ENCODE measurements around the gene EAF2. TPM values are rescaled to one million over a fixed set of nuclear protein-coding genes. Genes with fewer than 3 reads are reported as not detected.

EAF2 gene
- total and polyA plus RNA-seq, 2 of the 13 experiments (the other 11 are each of a cell fraction or from before 2014, with no cell fraction given): 4.0 to 14.6 TPM

GRCh38 chr3:121895736-121896135, 60.7 kb downstream of the EAF2 start:
- DNase-seq (ENCODE audit: low spot score): no peak
- Histone ChIP-seq H3K4me3 (replicated peaks in 1 of 3; ENCODE audit: insufficient read depth in 1 of 3, low read depth in 2 of 3, low read length in 3 of 3) (no peak overlapping the region), H2AFZ (ENCODE audit: low read length) (no peak overlapping the region), H3K27me3 (ENCODE audit: control insufficient read depth in 1 of 2, insufficient read depth in 2 of 2, low read length in 2 of 2) (no peaks in the 10 kb centered on the region), H3K4me2 (ENCODE audit: low read depth, low read length) (no peak overlapping the region), H3K9me3 (ENCODE audit: low read length) (no peaks in the 10 kb centered on the region), H3K79me2 (ENCODE audit: insufficient read depth, low read length) (no peaks in the 10 kb centered on the region), H3K4me1 (ENCODE audit: insufficient read depth, low read length) (no peaks in the 10 kb centered on the region), H3K27ac (ENCODE audit: extremely low read length, insufficient read depth, low read length) (no peak overlapping the region), H3K36me3 (replicated peaks in 1 of 2; ENCODE audit: control insufficient read depth in 1 of 2, insufficient read depth in 2 of 2, low read length in 2 of 2) (no peaks in the 10 kb centered on the region), H4K20me1 (ENCODE audit: insufficient read depth, low read length) (no peaks in the 10 kb centered on the region), H3K9ac (ENCODE audit: insufficient read depth, low read depth, low read length) (no peak overlapping the region)
- intact Hi-C loops (cut with micrococcal nuclease; ENCODE audit: unreplicated experiment) (no loop called here), in situ Hi-C loops (cut with HindIII; ENCODE audit: extremely low pct_ligation_motif_present, low pct_unique_long_range_greater_than_20kb) (no loop called here)
- ATAC-seq: no peak
- no peak for FAIRE-seq
- ChIA-PET POLR2A (no interaction called here), CTCF (ENCODE audit: low intra/inter-chr PET ratio, low total read pairs) (no interaction called here)
- no TSS peak for BruUV-seq (replicated peaks)
- TF ChIP-seq ZBTB49 (CRISPR knock-in tag; IDR thresholded peaks at IDR 0.05; ENCODE audit: borderline replicate concordance) (no peak), JUND (CRISPR knock-in tag; IDR thresholded peaks at IDR 0.05) (no peak), MTERF4 (CRISPR knock-in tag; IDR thresholded peaks at IDR 0.05) (no peak), TAF1 (CRISPR knock-in tag; IDR thresholded peaks at IDR 0.05) (no peak), ZNF841 (CRISPR knock-in tag; IDR thresholded peaks at IDR 0.05; ENCODE audit: borderline replicate concordance) (no peak), ZNF598 (CRISPR knock-in tag; IDR thresholded peaks at IDR 0.05; ENCODE audit: borderline replicate concordance) (no peak), RBM39 (IDR thresholded peaks at IDR 0.05; ENCODE audit: low read depth, low read length, poor library complexity, severe bottlenecking) (no peak), ZNF333 (CRISPR knock-in tag; IDR thresholded peaks at IDR 0.05; ENCODE audit: borderline replicate concordance) (no peak), GTF2F1 (IDR thresholded peaks at IDR 0.05; ENCODE audit: low read length) (no peak), SMAD1 (CRISPR knock-in tag; IDR thresholded peaks at IDR 0.05; ENCODE audit: borderline replicate concordance, low read depth) (no peak), HES4 (CRISPR knock-in tag; IDR thresholded peaks at IDR 0.05; ENCODE audit: borderline replicate concordance) (no peak), DMTF1 (CRISPR knock-in tag; IDR thresholded peaks at IDR 0.05) (no peak)
- TF ChIP-seq, protein P1, sequence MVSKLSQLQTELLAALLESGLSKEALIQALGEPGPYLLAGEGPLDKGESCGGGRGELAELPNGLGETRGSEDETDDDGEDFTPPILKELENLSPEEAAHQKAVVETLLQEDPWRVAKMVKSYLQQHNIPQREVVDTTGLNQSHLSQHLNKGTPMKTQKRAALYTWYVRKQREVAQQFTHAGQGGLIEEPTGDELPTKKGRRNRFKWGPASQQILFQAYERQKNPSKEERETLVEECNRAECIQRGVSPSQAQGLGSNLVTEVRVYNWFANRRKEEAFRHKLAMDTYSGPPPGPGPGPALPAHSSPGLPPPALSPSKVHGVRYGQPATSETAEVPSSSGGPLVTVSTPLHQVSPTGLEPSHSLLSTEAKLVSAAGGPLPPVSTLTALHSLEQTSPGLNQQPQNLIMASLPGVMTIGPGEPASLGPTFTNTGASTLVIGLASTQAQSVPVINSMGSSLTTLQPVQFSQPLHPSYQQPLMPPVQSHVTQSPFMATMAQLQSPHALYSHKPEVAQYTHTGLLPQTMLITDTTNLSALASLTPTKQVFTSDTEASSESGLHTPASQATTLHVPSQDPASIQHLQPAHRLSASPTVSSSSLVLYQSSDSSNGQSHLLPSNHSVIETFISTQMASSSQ (IDR thresholded peaks at IDR 0.05; ENCODE audit: low read depth): no peak
- TF ChIP-seq, protein P1 (CRISPR knock-in tag; IDR thresholded peaks at IDR 0.05; ENCODE audit: borderline replicate concordance): no peak

Data from HepG2 (cell line).